Keratinocyte (primary cell): ENCODE measurements around the gene NTNG1. TPM values are rescaled to one million over a fixed set of nuclear protein-coding genes. Genes with fewer than 3 reads are reported as not detected.

ENCODE experiments used
- DNase-seq: peaks from one replicate; pipeline ENCODE4 v3.0.0-alpha.2; 2011; ENCODE audit warnings: low read depth, missing footprints, low spot score
- FAIRE-seq: peaks from 2 replicates; lab custom pipeline; 2011; peaks lifted over from hg19 to GRCh38; lab: Jason Lieb, UNC
- H2AFZ ChIP-seq: 2 replicates; pipeline ENCODE4 v1.6.0; 2012; ENCODE audit warnings: low read length, control low read depth, inconsistent platforms; ENCODE audit not compliant: control insufficient read depth
- H3K27ac ChIP-seq: 2 replicates; pipeline ENCODE4 v1.5.1; 2011; ENCODE audit warnings: low read length; ENCODE audit not compliant: control insufficient read depth, insufficient read depth
- H3K27me3 ChIP-seq: 3 replicates; pipeline ENCODE4 v1.6.0; 2011; ENCODE audit warnings: low read length; ENCODE audit not compliant: control insufficient read depth, insufficient read depth; ENCODE audit errors: extremely low read depth
- H3K36me3 ChIP-seq, 2 experiments: 2 replicates in 1 of 2; 3 replicates in 1 of 2; pipeline ENCODE4 v1.5.1; 2011; ENCODE audit warnings: low read length in 2 of 2, mild to moderate bottlenecking in 1 of 2; ENCODE audit not compliant: control insufficient read depth in 2 of 2, insufficient read depth in 2 of 2; ENCODE audit errors: extremely low read depth in 1 of 2
- H3K4me1 ChIP-seq: 3 replicates; pipeline ENCODE4 v1.5.1; 2011; ENCODE audit warnings: low read length; ENCODE audit not compliant: control insufficient read depth, insufficient read depth; ENCODE audit errors: extremely low read depth
- H3K4me2 ChIP-seq: 3 replicates; pipeline ENCODE4 v1.6.0; 2011; ENCODE audit warnings: low read depth, low read length; ENCODE audit not compliant: control insufficient read depth, insufficient read depth; ENCODE audit errors: extremely low read depth
- H3K4me3 ChIP-seq, 3 experiments: fragments of 200-600 bp in 1 of 3; sonication (generic) in 1 of 3; 2 replicates in 2 of 3; 3 replicates in 1 of 3; pipeline ENCODE4 v1.5.1; 2011 to 2016; ENCODE audit warnings: low read length in 3 of 3, mild to moderate bottlenecking in 3 of 3, control low read depth in 2 of 3, inconsistent platforms in 1 of 3, low read depth in 1 of 3, mixed read lengths in 1 of 3, mixed run types in 1 of 3, moderate library complexity in 1 of 3; ENCODE audit not compliant: control insufficient read depth in 2 of 3, insufficient read depth in 2 of 3; ENCODE audit errors: extremely low read depth in 1 of 3
- H3K79me2 ChIP-seq: 2 replicates; pipeline ENCODE4 v1.6.0; 2012; ENCODE audit warnings: low read length; ENCODE audit not compliant: control insufficient read depth, insufficient read depth
- H3K9ac ChIP-seq: 3 replicates; pipeline ENCODE4 v1.6.0; 2011; ENCODE audit warnings: low read length; ENCODE audit not compliant: control insufficient read depth, insufficient read depth; ENCODE audit errors: extremely low read depth
- H3K9me1 ChIP-seq: 3 replicates; pipeline ENCODE4 v1.6.0; 2011; ENCODE audit warnings: low read length; ENCODE audit not compliant: control insufficient read depth, insufficient read depth; ENCODE audit errors: extremely low read depth
- H3K9me3 ChIP-seq: 2 replicates; pipeline ENCODE4 v1.5.1; 2012; ENCODE audit warnings: low read depth, low read length; ENCODE audit not compliant: control insufficient read depth
- H4K20me1 ChIP-seq: 3 replicates; pipeline ENCODE4 v1.6.0; 2011; ENCODE audit warnings: low read length; ENCODE audit not compliant: control insufficient read depth, insufficient read depth; ENCODE audit errors: extremely low read depth
- EZH2 ChIP-seq: IDR thresholded peaks from one replicate; pipeline ENCODE4 v1.6.1; 2012; ENCODE audit warnings: inconsistent platforms, mild to moderate bottlenecking, low read length, moderate library complexity
- dilution Hi-C: fragments of 300-500 bp; cut with MboI; formaldehyde crosslinking; loops from one replicate; pipeline ENCODE4 v1.7.0; 2020; ENCODE audit warnings: low sequenced_read_pairs; ENCODE audit not compliant: extremely low pct_ligation_motif_present
- polyA plus RNA-seq, 5 experiments: library from polyadenylated mRNA; depleted of rRNA in 3 of 5; stranded (reverse) in 3 of 5; stranded (forward) in 1 of 5; unstranded in 1 of 5; fragments of >200 nt; gene quantifications; 1 replicate in 1 of 5; 2 replicates in 3 of 5; 3 replicates in 1 of 5; pipeline versions ENCODE4 v1.2.1 to v1.2.3, GENCODE V29; 2011 to 2012; ENCODE audit warnings: missing spikeins in 2 of 5, low read depth in 1 of 5, low replicate concordance in 1 of 5
- TF ChIP-seq, protein P1 (sequence below), 3 experiments: IDR thresholded peaks in 1 of 3; conservative IDR thresholded peaks in 1 of 3; optimal IDR thresholded peaks in 1 of 3; 2 replicates in 2 of 3; 3 replicates in 1 of 3; pipeline versions ENCODE3 to v1.5.1; 2011; ENCODE audit warnings: low read length in 3 of 3, mild to moderate bottlenecking in 3 of 3, moderate library complexity in 2 of 3, control low read depth in 1 of 3, inconsistent platforms in 1 of 3; ENCODE audit not compliant: insufficient read depth in 2 of 3; ENCODE audit errors: extremely low read depth in 1 of 3

NTNG1 gene
- polyA plus RNA-seq, 1 donor (not counting 4 experiments of a cell fraction or from before 2014, with no cell fraction given), result 8.1 TPM

DNA sequence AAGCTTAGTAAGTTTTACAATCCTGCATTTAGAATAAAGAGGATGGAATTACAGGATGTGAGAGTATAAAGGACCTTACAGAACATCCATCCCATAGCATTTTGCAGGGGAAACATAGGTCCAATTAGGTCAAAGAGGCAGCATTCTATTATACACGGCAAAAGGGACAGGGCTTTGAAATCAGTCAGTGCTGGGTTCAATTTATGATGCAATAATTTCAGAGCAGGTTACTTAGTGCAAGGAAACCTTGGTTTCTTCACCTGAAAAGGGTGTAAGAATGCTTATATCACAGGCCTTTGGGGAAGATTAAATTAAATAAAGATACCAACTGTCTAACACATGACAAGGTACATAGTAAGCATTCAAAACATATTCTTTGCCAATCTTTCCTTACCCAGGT is 17.1 kb upstream of the NTNG1 start:
- no peaks in the 10 kb centered on the region for H3K9me3 ChIP-seq
- no peaks in the 10 kb centered on the region for H3K9me1 ChIP-seq
- TF ChIP-seq, protein P1, sequence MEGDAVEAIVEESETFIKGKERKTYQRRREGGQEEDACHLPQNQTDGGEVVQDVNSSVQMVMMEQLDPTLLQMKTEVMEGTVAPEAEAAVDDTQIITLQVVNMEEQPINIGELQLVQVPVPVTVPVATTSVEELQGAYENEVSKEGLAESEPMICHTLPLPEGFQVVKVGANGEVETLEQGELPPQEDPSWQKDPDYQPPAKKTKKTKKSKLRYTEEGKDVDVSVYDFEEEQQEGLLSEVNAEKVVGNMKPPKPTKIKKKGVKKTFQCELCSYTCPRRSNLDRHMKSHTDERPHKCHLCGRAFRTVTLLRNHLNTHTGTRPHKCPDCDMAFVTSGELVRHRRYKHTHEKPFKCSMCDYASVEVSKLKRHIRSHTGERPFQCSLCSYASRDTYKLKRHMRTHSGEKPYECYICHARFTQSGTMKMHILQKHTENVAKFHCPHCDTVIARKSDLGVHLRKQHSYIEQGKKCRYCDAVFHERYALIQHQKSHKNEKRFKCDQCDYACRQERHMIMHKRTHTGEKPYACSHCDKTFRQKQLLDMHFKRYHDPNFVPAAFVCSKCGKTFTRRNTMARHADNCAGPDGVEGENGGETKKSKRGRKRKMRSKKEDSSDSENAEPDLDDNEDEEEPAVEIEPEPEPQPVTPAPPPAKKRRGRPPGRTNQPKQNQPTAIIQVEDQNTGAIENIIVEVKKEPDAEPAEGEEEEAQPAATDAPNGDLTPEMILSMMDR (optimal IDR thresholded peaks at IDR 0.05 in 1 of 3, IDR thresholded peaks at IDR 0.05 in 1 of 3, conservative IDR thresholded peaks at IDR 0.05 in 1 of 3; ENCODE audit: extremely low read depth in 1 of 3, insufficient read depth in 2 of 3, low read length in 3 of 3), result no peak
- TF ChIP-seq EZH2, result no peak
- H3K9ac ChIP-seq, result no peak overlapping the region
- H3K27ac ChIP-seq, result no peak overlapping the region
- H3K36me3 ChIP-seq, result no peaks in the 10 kb centered on the region
- dilution Hi-C loops, result no loop called here
- no peak for DNase-seq
- H3K27me3 ChIP-seq, result no peaks in the 10 kb centered on the region
- H3K4me2 ChIP-seq, result no peak overlapping the region
- no peaks in the 10 kb centered on the region for H3K79me2 ChIP-seq
- no peak for FAIRE-seq
- no peak overlapping the region for H2AFZ ChIP-seq
- no peaks in the 10 kb centered on the region for H4K20me1 ChIP-seq
- H3K4me1 ChIP-seq, result no peaks in the 10 kb centered on the region
- H3K4me3 ChIP-seq, result no peak overlapping the region

DNA sequence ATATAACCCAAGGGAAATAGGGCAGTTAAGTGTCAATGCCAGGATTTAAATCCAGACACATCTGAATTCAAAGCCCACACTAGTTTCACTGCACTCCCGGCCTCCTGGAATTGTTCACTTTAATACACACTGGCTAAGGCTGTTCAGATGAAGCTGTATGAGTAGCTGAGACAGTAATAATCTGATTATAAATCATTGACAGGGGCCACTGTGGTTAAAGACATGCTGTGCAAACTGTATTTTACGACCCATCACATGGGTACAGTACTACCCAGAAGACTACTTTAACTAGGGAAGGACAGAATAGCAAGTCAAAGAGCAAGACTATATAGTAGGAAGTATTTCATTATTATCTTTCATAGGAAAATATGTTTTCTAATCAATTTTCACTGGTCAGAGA is 16.1 kb upstream of the NTNG1 start:
- dilution Hi-C loops, result no loop called here
- no peak for FAIRE-seq
- H3K79me2 ChIP-seq, result no peaks in the 10 kb centered on the region
- no peaks in the 10 kb centered on the region for H3K4me1 ChIP-seq
- no peaks in the 10 kb centered on the region for H3K9me1 ChIP-seq
- TF ChIP-seq EZH2, result no peak
- no peak overlapping the region for H3K4me2 ChIP-seq
- no peak overlapping the region for H3K4me3 ChIP-seq
- H2AFZ ChIP-seq, result no peak overlapping the region
- no peak overlapping the region for H3K27ac ChIP-seq
- no peaks in the 10 kb centered on the region for H3K36me3 ChIP-seq
- H4K20me1 ChIP-seq, result no peaks in the 10 kb centered on the region
- no peaks in the 10 kb centered on the region for H3K9me3 ChIP-seq
- DNase-seq, result no peak
- no peak overlapping the region for H3K9ac ChIP-seq
- no peaks in the 10 kb centered on the region for H3K27me3 ChIP-seq

DNA sequence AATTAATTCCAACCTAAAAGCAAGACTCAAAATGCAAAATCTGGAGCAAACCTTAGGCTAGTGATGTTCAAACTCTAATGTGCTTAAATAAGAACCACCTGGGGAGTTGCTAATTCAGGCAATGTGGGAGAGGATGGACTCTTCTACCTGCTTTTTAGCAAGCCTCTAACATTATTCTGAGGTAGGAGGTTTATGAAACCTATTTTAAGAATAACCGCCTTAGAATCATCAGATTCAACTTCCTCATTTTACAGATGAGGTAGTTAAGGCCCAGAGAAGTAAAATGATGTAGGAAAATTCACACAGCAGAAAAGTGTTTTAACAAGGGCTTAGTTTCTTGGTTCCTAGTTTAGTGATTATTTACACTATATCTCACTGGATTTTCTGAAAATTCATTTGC is 8.6 kb upstream of the NTNG1 start:
- no peak for FAIRE-seq
- TF ChIP-seq, protein P1 (optimal IDR thresholded peaks at IDR 0.05 in 1 of 3, IDR thresholded peaks at IDR 0.05 in 1 of 3, conservative IDR thresholded peaks at IDR 0.05 in 1 of 3; ENCODE audit: extremely low read depth in 1 of 3, insufficient read depth in 2 of 3, low read length in 3 of 3), result no peak

More for the DNA sequence above, 8.6 kb upstream of the NTNG1 start:
- H3K9ac ChIP-seq, result no peak overlapping the region
- no peak for DNase-seq
- H3K36me3 ChIP-seq, result no peaks in the 10 kb centered on the region
- H3K4me3 ChIP-seq, result no peak overlapping the region
- H3K9me1 ChIP-seq, result no peaks in the 10 kb centered on the region
- no peaks in the 10 kb centered on the region for H3K27me3 ChIP-seq
- H3K9me3 ChIP-seq, result no peaks in the 10 kb centered on the region
- no peak overlapping the region for H3K4me2 ChIP-seq
- no peak overlapping the region for H2AFZ ChIP-seq
- H3K79me2 ChIP-seq, result no peaks in the 10 kb centered on the region
- H4K20me1 ChIP-seq, result no peaks in the 10 kb centered on the region
- no peak overlapping the region for H3K27ac ChIP-seq
- no peaks in the 10 kb centered on the region for H3K4me1 ChIP-seq
- dilution Hi-C loops, result no loop called here
